Mucosa of descending colon (tissue), 3 donors: Measurements from ENCODE around the gene RAB25. TPM values are rescaled to one million over a fixed set of nuclear protein-coding genes. Genes with fewer than 3 reads are reported as not detected.

Experiments
- ATAC-seq: fragments of 200-7000 bp; cut with Tn5 transposase; one replicate; pipeline ENCODE4 v1.9.1; 2020; ENCODE audit warnings: mild to moderate bottlenecking, moderate library complexity
- DNase-seq, 3 donors: peaks; one replicate each; pipeline ENCODE4 v3.0.0-alpha.2; 2020
- H3K36me3 ChIP-seq: fragments of 200-600 bp; one replicate; pipeline ENCODE4 v1.8.0; 2021; ENCODE audit warnings: low read depth, mild to moderate bottlenecking
- H3K4me1 ChIP-seq: fragments of 200-600 bp; one replicate; pipeline ENCODE4 v1.8.0; 2021; ENCODE audit warnings: low read depth, mild to moderate bottlenecking
- H3K4me3 ChIP-seq: fragments of 200-600 bp; one replicate; pipeline ENCODE4 v1.8.0; 2021; ENCODE audit warnings: mild to moderate bottlenecking
- H3K9me3 ChIP-seq: fragments of 200-600 bp; one replicate; pipeline ENCODE4 v1.8.0; 2021; ENCODE audit warnings: mild to moderate bottlenecking
- CTCF ChIP-seq: fragments of 200-600 bp; IDR thresholded peaks from one replicate; pipeline ENCODE4 v1.8.0; 2022; ENCODE audit warnings: antibody characterized with exemption, mild to moderate bottlenecking
- intact Hi-C, 2 donors: fragments of 100-400 bp; cut with DNase I in 1 of 2; cut with micrococcal nuclease in 1 of 2; formaldehyde crosslinking; loops; one replicate each; pipeline versions ENCODE4 v1.11.0 to v1.11.1; 2022; cut with DNase I, micrococcal nuclease
- total RNA-seq, 3 donors: library from RNA; stranded (reverse); fragmentation: NEBNext Ultra II Directional in 2 of 3; extraction: Animal tissue kit (Norgen Biotek cat#: 25700) in 2 of 3; gene quantifications; one replicate each; pipeline versions ENCODE4 v1.2.1 to v1.2.4, GENCODE V29; 2021 to 2023
- donor health status: DM: no; HTN: no; CAD: no; lungs with moderate emphysema.
- donor health status: DM: no; HTN: no; CAD: no.
- donor health status: DM: no; HTN: yes; CAD: no.

RAB25 gene
- total RNA-seq, 3 donors from 2014 or later: 85.1 to 242 (median 158) TPM

GRCh38 chr1:156073740-156074139 lies 12.8 kb downstream of the RAB25 start:
- H3K4me3 ChIP-seq: no peak overlapping the region
- no peaks in the 10 kb centered on the region for H3K4me1 ChIP-seq
- TF ChIP-seq CTCF: no peak
- no peaks in the 10 kb centered on the region for H3K9me3 ChIP-seq
- intact Hi-C loops: no loop called here
- DNase-seq (no peak), ATAC-seq (no peak)
- no peaks in the 10 kb centered on the region for H3K36me3 ChIP-seq

DNA sequence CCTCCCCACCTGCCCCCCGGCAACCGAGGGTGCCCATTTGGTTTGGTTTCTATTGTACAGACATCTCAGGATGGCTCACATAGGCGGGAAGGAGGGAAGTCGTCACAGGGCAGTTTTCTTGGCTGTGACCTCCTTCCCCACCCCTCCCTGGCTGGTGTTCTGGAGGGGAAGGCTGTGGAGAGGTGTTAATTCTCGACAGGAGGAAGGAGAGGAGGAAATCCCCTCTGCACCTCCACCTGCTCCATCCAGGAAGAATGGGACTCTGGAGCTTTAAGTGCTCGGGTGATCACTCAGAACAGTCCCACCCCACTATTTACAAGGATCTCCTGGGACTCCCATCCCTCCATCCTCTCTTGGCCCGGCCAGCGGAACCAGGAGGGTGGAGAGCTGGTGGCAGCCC lies 13.7 kb downstream of the RAB25 start:
- H3K36me3 ChIP-seq: no peaks in the 10 kb centered on the region
- intact Hi-C loops: no loop called here
- TF ChIP-seq CTCF: no peak
- H3K4me3 ChIP-seq: no peak overlapping the region
- ATAC-seq (no peak), DNase-seq (no peak)
- no peaks in the 10 kb centered on the region for H3K4me1 ChIP-seq
- no peaks in the 10 kb centered on the region for H3K9me3 ChIP-seq

- H3K9me3 ChIP-seq: no peaks in the 10 kb centered on the region
- no peak overlapping the region for H3K4me3 ChIP-seq
- TF ChIP-seq CTCF: no peak
- no peaks in the 10 kb centered on the region for H3K36me3 ChIP-seq
- intact Hi-C loops: no loop called here
- DNase-seq (no peak), ATAC-seq (no peak)
- H3K4me1 ChIP-seq: no peaks in the 10 kb centered on the region
Measured at GRCh38 chr1:156075162-156075561, 14.2 kb downstream of the RAB25 start.

- ATAC-seq (no peak), DNase-seq (no peak)
- H3K9me3 ChIP-seq: no peaks in the 10 kb centered on the region
- H3K4me3 ChIP-seq: no peak overlapping the region
- intact Hi-C loops: no loop called here
- no peaks in the 10 kb centered on the region for H3K36me3 ChIP-seq
- TF ChIP-seq CTCF: no peak
- no peaks in the 10 kb centered on the region for H3K4me1 ChIP-seq
Measured at GRCh38 chr1:156075775-156076204, 14.8 kb downstream of the RAB25 start.

DNA sequence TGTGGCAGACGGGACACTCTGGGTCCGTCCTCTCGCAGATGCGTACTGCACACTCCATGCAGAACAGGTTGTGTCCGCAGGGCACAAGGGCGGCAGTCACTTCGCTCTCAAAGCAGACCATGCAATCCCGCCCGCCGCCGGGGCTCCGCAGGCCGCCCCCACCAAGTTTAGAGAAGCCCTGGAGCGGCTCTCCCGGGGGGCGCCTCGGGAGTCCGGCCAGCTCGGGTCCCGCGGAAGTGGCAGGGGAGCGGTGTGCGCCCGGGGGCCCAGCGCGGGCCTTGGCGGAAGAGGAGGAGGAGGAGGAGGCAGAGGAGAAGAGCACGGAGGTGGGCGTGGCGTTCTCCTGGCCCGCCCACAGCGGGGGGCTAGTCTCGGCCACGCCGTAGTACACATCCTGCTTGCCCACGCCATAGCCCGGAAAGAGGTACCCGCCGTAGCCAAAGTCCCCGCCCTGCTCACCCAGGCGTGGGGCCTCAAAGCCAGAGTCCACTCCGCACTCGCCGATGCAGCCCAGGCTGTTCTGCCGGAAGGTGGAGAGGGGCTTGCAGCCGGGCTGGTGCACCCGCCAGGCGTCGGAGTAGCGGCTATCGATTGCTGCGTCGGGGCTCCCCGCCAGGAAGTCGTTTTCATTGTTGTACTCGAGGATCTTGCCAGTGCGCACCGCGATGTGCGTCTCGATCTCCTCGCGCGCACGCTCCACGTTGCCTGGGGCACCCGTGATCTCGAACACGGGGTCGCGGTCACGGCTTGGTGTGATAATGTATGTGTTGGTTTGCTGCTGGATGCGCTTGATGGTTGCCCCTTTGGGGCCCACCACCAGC lies 15.9 kb downstream of the RAB25 start:
- no peak for TF ChIP-seq CTCF
- Histone ChIP-seq H3K4me3 (no peak overlapping the region), H3K9me3 (no peaks in the 10 kb centered on the region), H3K4me1 (no peaks in the 10 kb centered on the region), H3K36me3 (no peaks in the 10 kb centered on the region)
- intact Hi-C loops: no loop called here
- ATAC-seq: peak; percentile 41
- peak in 1 of 3 donors; percentile 21 for DNase-seq
